ENCODE measurements around the gene SLC5A2.

- TF ChIP-seq CTCF (conservative IDR thresholded peaks at IDR 0.05; ENCODE audit: low read depth, low read length) (no peak), EZH2 (IDR thresholded peaks at IDR 0.05; ENCODE audit: low read length, unreplicated experiment) (no peak), EZH2phosphoT487 (IDR thresholded peaks at IDR 0.05; ENCODE audit: borderline replicate concordance, low read length) (no peak)
These were observed 42.3 kb upstream of the SLC5A2 start for GRCh38 chr16:31440516-31441184.
